HG03135 (cell line): ENCODE measurements around the gene GCLM.
"Not testable (repeated sequence)": the region's sequence is repeated elsewhere in the genome, so short reads cannot be mapped to it uniquely, and the experiment has no call there.

Source experiments
- ATAC-seq: cut with Tn5 transposase; IDR thresholded peaks from one replicate; pipeline ENCODE4 v1.9.1; 2021; ENCODE audit warnings: mild to moderate bottlenecking, moderate library complexity; ENCODE audit not compliant: unreplicated experiment

GCLM gene

GRCh38 chr1:93909146-93910050, at the start of gene GCLM:
Gene GCLM, minus strand, starts transcription at chr1:93909430. Its CDS starts 267 bp downstream, at chr1:93909163.
- ATAC-seq: peak; percentile 94

GRCh38 chr1:93958726-93959100, 49.5 kb upstream of the GCLM start:
- no peak for ATAC-seq

- no peak for ATAC-seq
Measured at GRCh38 chr1:93958032-93958725, 48.9 kb upstream of the GCLM start.

- ATAC-seq: no peak
Measured at GRCh38 chr1:93955765-93956164, 46.5 kb upstream of the GCLM start.

GRCh38 chr1:93947002-93947686, 37.9 kb upstream of the GCLM start:
- ATAC-seq: not testable (repeated sequence)

GRCh38 chr1:93938461-93939145, 29.4 kb upstream of the GCLM start:
- no peak for ATAC-seq

GRCh38 chr1:93937997-93938396, 28.8 kb upstream of the GCLM start:
- no peak for ATAC-seq

- no peak for ATAC-seq
Measured at GRCh38 chr1:93925206-93925605, 16.0 kb upstream of the GCLM start.

- ATAC-seq: no peak
Measured at GRCh38 chr1:93919780-93920179, 10.6 kb upstream of the GCLM start.

- no peak for ATAC-seq
Measured at GRCh38 chr1:93917302-93917701, 8.1 kb upstream of the GCLM start.

- not testable (repeated sequence) for ATAC-seq
Measured at GRCh38 chr1:93910880-93911279, 1.6 kb upstream of the GCLM start.

GRCh38 chr1:93910305-93910704, 1.1 kb upstream of the GCLM start:
- ATAC-seq: no peak

GRCh38 chr1:93908394-93909145, 660 bp downstream of the GCLM start:
- ATAC-seq: peak; percentile 49

GRCh38 chr1:93907718-93908117, 1.5 kb downstream of the GCLM start:
- no peak for ATAC-seq

- ATAC-seq: no peak
Measured at GRCh38 chr1:93906480-93906879, 2.8 kb downstream of the GCLM start.

GRCh38 chr1:93905734-93906133, 3.5 kb downstream of the GCLM start:
- no peak for ATAC-seq

- ATAC-seq: no peak
Measured at GRCh38 chr1:93905051-93905450, 4.2 kb downstream of the GCLM start.

- no peak for ATAC-seq
Measured at GRCh38 chr1:93904228-93904627, 5.0 kb downstream of the GCLM start.

- ATAC-seq: no peak
Measured at GRCh38 chr1:93900723-93901504, 8.3 kb downstream of the GCLM start.
